Panc1 (cell line): Measurements from ENCODE around the gene GABRB1. TPM values are rescaled to one million over a fixed set of nuclear protein-coding genes. Genes with fewer than 3 reads are reported as not detected.

Experiments used
- ATAC-seq: fragments of 200-7000 bp; cut with Tn5 transposase; 2 replicates; pipeline ENCODE4 v1.9.1; 2020; ENCODE audit warnings: mild to moderate bottlenecking, moderate library complexity
- BruUV-seq: library from RNA; stranded (reverse); fragments of 400-500 nt; replicated peaks from 2 replicates; lab custom pipeline; 2021; lab: Mats Ljungman, UMichigan
- CTCF ChIA-PET: fragments of 300-600 bp; sonication (Branson Sonifier 250); formaldehyde crosslinking; loops from one replicate; lab custom pipeline; 2022; ENCODE audit warnings: antibody characterized with exemption; lab: Charles Lee
- POLR2A ChIA-PET: fragments of 300-600 bp; sonication (Branson Sonifier 250); formaldehyde crosslinking; loops from one replicate; lab custom pipeline; 2022; ENCODE audit warnings: antibody characterized with exemption; lab: Charles Lee
- DNase-seq: peaks from one replicate; pipeline ENCODE4 v3.0.0-alpha.2; 2010; ENCODE audit warnings: low read depth, low spot score
- H3K27ac ChIP-seq: 2 replicates; pipeline ENCODE4 v1.5.1; 2011; ENCODE audit warnings: mild to moderate bottlenecking, low read length, inconsistent platforms
- H3K27me3 ChIP-seq: fragments of 200-500 bp; sonication (Bioruptor generic); 2 replicates; pipeline ENCODE4 v1.6.0; 2014; ENCODE audit warnings: low read length, inconsistent platforms; ENCODE audit not compliant: control insufficient read depth, insufficient read depth
- H3K36me3 ChIP-seq: fragments of 200-500 bp; sonication (Bioruptor generic); 2 replicates; pipeline ENCODE4 v1.5.1; 2014; ENCODE audit warnings: inconsistent platforms, mild to moderate bottlenecking, low read length, moderate library complexity; ENCODE audit not compliant: control insufficient read depth, insufficient read depth
- H3K4me1 ChIP-seq: 2 replicates; pipeline ENCODE4 v1.5.1; 2011; ENCODE audit warnings: inconsistent platforms, mild to moderate bottlenecking, low read length, moderate library complexity; ENCODE audit not compliant: control insufficient read depth, insufficient read depth
- H3K4me3 ChIP-seq, 2 experiments: 2 replicates each; pipeline ENCODE4 v1.5.1; 2011 to 2012; ENCODE audit warnings: low read depth in 2 of 2, low read length in 2 of 2, mild to moderate bottlenecking in 2 of 2, inconsistent platforms in 1 of 2, moderate library complexity in 1 of 2
- H3K9me3 ChIP-seq: fragments of 200-500 bp; sonication (Bioruptor generic); 2 replicates; pipeline ENCODE4 v1.5.1; 2014; ENCODE audit warnings: low read depth, mild to moderate bottlenecking, inconsistent platforms, low read length, moderate library complexity; ENCODE audit not compliant: control insufficient read depth, insufficient read depth
- POLR2AphosphoS5 ChIP-seq: IDR thresholded peaks from 2 replicates; pipeline ENCODE4 v1.6.1; 2012; ENCODE audit warnings: mild to moderate bottlenecking, low read depth, low read length, moderate library complexity
- SIN3A ChIP-seq: IDR thresholded peaks from 2 replicates; pipeline ENCODE4 v1.6.1; 2012; ENCODE audit warnings: low read depth, mild to moderate bottlenecking, low read length, moderate library complexity, borderline replicate concordance; ENCODE audit not compliant: insufficient read depth
- TCF7L2 ChIP-seq: IDR thresholded peaks from 2 replicates; pipeline ENCODE4 v1.6.1; 2011; ENCODE audit warnings: mild to moderate bottlenecking, low read depth, low read length, inconsistent platforms
- in situ Hi-C: cut with HindIII; loops from 2 replicates; pipeline ENCODE4 v1.10.0; 2016; ENCODE audit warnings: low sequenced_read_pairs, low pct_unique_long_range_greater_than_20kb
- intact Hi-C: fragments of 100-400 bp; cut with micrococcal nuclease; formaldehyde crosslinking; loops from one replicate; pipeline ENCODE4 v1.10.0; 2022; ENCODE audit not compliant: unreplicated experiment
- total RNA-seq: library from RNA; stranded (reverse); gene quantifications from one replicate; pipeline ENCODE4 v1.2.1, GENCODE V29; 2021; ENCODE audit not compliant: unreplicated experiment
- TF ChIP-seq, protein P1 (sequence below), 2 experiments: IDR thresholded peaks; 2 replicates each; pipeline ENCODE4 v1.6.1; 2011 to 2012; ENCODE audit warnings: low read depth in 2 of 2, control low read depth in 1 of 2, low read length in 1 of 2, mild to moderate bottlenecking in 1 of 2, moderate library complexity in 1 of 2; ENCODE audit not compliant: insufficient read depth in 1 of 2
- TF ChIP-seq, protein P2 (sequence below): fragments of 450-650 bp; IDR thresholded peaks from 2 replicates; pipeline ENCODE4 v1.5.1; 2017; ENCODE audit warnings: mild to moderate bottlenecking

GABRB1 gene
- total RNA-seq, 1 experiment from 2014 or later: not detected

DNA sequence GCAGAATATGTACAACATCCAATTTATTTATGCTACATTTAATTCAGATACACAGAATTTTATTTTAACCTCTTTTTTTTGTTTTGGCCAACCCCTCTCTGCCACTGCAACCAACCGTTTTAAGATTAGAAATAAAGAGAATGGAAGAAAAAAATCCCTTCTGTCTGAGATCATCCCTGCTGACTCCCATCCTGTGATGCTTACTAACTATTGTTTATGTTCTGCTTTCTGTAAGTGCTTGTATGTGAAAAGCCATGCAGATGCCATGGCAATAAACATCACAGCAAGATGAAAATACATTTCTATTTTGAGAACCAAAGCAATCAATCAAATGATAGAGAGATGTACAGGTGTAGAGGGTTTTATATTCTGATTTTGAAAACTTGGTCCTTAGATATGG, 70.1 kb downstream of the GABRB1 start:
- Histone ChIP-seq H3K27ac (no peak overlapping the region), H3K27me3 (no peaks in the 10 kb centered on the region), H3K36me3 (no peaks in the 10 kb centered on the region), H3K9me3 (no peaks in the 10 kb centered on the region), H3K4me3 (no peak overlapping the region), H3K4me1 (no peaks in the 10 kb centered on the region)
- intact Hi-C loops: no loop called here
- ChIA-PET CTCF (no interaction called here), POLR2A (no interaction called here)
- no TSS peak for BruUV-seq
- TF ChIP-seq TCF7L2: no peak
- TF ChIP-seq, protein P1, sequence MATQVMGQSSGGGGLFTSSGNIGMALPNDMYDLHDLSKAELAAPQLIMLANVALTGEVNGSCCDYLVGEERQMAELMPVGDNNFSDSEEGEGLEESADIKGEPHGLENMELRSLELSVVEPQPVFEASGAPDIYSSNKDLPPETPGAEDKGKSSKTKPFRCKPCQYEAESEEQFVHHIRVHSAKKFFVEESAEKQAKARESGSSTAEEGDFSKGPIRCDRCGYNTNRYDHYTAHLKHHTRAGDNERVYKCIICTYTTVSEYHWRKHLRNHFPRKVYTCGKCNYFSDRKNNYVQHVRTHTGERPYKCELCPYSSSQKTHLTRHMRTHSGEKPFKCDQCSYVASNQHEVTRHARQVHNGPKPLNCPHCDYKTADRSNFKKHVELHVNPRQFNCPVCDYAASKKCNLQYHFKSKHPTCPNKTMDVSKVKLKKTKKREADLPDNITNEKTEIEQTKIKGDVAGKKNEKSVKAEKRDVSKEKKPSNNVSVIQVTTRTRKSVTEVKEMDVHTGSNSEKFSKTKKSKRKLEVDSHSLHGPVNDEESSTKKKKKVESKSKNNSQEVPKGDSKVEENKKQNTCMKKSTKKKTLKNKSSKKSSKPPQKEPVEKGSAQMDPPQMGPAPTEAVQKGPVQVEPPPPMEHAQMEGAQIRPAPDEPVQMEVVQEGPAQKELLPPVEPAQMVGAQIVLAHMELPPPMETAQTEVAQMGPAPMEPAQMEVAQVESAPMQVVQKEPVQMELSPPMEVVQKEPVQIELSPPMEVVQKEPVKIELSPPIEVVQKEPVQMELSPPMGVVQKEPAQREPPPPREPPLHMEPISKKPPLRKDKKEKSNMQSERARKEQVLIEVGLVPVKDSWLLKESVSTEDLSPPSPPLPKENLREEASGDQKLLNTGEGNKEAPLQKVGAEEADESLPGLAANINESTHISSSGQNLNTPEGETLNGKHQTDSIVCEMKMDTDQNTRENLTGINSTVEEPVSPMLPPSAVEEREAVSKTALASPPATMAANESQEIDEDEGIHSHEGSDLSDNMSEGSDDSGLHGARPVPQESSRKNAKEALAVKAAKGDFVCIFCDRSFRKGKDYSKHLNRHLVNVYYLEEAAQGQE (IDR thresholded peaks at IDR 0.05; ENCODE audit: insufficient read depth in 1 of 2, low read depth in 2 of 2, low read length in 1 of 2): no peak
- no peak for TF ChIP-seq SIN3A
- TF ChIP-seq, protein P2, sequence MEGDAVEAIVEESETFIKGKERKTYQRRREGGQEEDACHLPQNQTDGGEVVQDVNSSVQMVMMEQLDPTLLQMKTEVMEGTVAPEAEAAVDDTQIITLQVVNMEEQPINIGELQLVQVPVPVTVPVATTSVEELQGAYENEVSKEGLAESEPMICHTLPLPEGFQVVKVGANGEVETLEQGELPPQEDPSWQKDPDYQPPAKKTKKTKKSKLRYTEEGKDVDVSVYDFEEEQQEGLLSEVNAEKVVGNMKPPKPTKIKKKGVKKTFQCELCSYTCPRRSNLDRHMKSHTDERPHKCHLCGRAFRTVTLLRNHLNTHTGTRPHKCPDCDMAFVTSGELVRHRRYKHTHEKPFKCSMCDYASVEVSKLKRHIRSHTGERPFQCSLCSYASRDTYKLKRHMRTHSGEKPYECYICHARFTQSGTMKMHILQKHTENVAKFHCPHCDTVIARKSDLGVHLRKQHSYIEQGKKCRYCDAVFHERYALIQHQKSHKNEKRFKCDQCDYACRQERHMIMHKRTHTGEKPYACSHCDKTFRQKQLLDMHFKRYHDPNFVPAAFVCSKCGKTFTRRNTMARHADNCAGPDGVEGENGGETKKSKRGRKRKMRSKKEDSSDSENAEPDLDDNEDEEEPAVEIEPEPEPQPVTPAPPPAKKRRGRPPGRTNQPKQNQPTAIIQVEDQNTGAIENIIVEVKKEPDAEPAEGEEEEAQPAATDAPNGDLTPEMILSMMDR: no peak
- TF ChIP-seq POLR2AphosphoS5: no peak
- no peak for DNase-seq
- no peak for ATAC-seq
- in situ Hi-C loops: no loop called here

DNA sequence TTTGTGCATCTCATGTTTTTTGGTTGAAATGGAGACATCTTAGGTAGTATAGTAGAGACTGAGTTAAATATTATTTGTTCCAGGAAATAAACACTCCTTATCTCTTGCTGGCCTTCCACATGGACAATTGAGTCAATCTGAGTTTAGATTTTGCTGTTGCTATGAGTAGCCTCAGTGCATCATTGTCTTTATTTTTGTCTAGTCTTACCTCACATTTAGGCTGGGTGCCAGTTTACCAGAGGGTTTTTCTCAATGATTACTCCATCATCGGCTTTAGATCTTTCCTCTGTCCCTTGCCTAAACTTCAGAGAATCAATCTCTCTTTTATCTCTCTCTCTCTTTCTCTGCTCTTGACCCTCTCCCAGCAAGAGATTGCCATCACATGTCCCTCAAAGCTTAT, 73.6 kb downstream of the GABRB1 start:
- in situ Hi-C loops: no loop called here
- TF ChIP-seq, protein P1 (IDR thresholded peaks at IDR 0.05; ENCODE audit: insufficient read depth in 1 of 2, low read depth in 2 of 2, low read length in 1 of 2): no peak
- TF ChIP-seq TCF7L2 (no peak), SIN3A (no peak), POLR2AphosphoS5 (no peak)
- TF ChIP-seq, protein P2: no peak
- DNase-seq: no peak
- Histone ChIP-seq H3K36me3 (no peaks in the 10 kb centered on the region), H3K27ac (no peak overlapping the region), H3K27me3 (no peaks in the 10 kb centered on the region), H3K9me3 (no peaks in the 10 kb centered on the region), H3K4me3 (no peak overlapping the region), H3K4me1 (no peaks in the 10 kb centered on the region)
- POLR2A ChIA-PET: no interaction called here
- no peak for ATAC-seq
- CTCF ChIA-PET: no interaction called here
- intact Hi-C loops: no loop called here
- BruUV-seq: no TSS peak
